Vagina (tissue), 2 donors: ENCODE results near the gene BMS1. TPM values are rescaled to one million over a fixed set of nuclear protein-coding genes. Genes with fewer than 3 reads are reported as not detected.
"Not testable (repeated sequence)": the region's sequence is repeated elsewhere in the genome, so short reads cannot be mapped to it uniquely, and the experiment has no call there.

Experiments
- DNase-seq, 2 donors: peaks; one replicate each; pipeline ENCODE4 v3.0.0-alpha.2; 2017; ENCODE audit errors: extremely low spot score in 2 of 2
- H3K27ac ChIP-seq: fragments of 200-600 bp; sonication (generic); one replicate; pipeline ENCODE4 v1.5.1; 2019
- H3K27me3 ChIP-seq: fragments of 200-600 bp; sonication (generic); one replicate; pipeline ENCODE4 v1.5.1; 2019
- H3K36me3 ChIP-seq, 2 donors: fragments of 200-600 bp; sonication (generic); one replicate each; pipeline ENCODE4 v1.5.1; 2017 to 2019
- H3K4me1 ChIP-seq: fragments of 200-600 bp; sonication (generic); one replicate; pipeline ENCODE4 v1.5.1; 2019
- H3K4me3 ChIP-seq, 2 donors: fragments of 200-600 bp; sonication (generic); 1 replicate in 1 of 2; 2 replicates in 1 of 2; pipeline ENCODE4 v1.5.1; 2016 to 2019
- H3K9me3 ChIP-seq: fragments of 200-600 bp; sonication (generic); one replicate; pipeline ENCODE4 v1.5.1; 2019
- POLR2A ChIP-seq, 2 donors: fragments of 450-650 bp; IDR thresholded peaks; one replicate each; pipeline ENCODE4 v1.6.1; 2017; ENCODE audit warnings: antibody characterized with exemption in 2 of 2, mild to moderate bottlenecking in 2 of 2, moderate library complexity in 2 of 2
- POLR2AphosphoS5 ChIP-seq, 2 donors: sonication (generic); formaldehyde crosslinking; IDR thresholded peaks; one replicate each; pipeline ENCODE4 v1.9.0; 2017; ENCODE audit warnings: antibody characterized with exemption in 2 of 2, mild to moderate bottlenecking in 2 of 2, low read depth in 1 of 2; ENCODE audit not compliant: insufficient read depth in 1 of 2
- intact Hi-C: fragments of 100-400 bp; cut with DNase I; formaldehyde crosslinking; loops from one replicate; pipeline ENCODE4 v1.15.1; 2023
- total RNA-seq: library from RNA; depleted of rRNA; stranded (reverse); fragments of >200 nt; gene quantifications from one replicate; pipeline ENCODE4 v1.2.3, GENCODE V29; 2016
- TF ChIP-seq, protein P1 (sequence below), 3 experiments: fragments of 450-650 bp in 2 of 3; fragments of 200-600 bp in 1 of 3; sonication (generic) in 1 of 3; IDR thresholded peaks; one replicate each; pipeline ENCODE4 v1.5.1; 2017 to 2019; ENCODE audit warnings: antibody characterized with exemption in 3 of 3, mild to moderate bottlenecking in 2 of 3, moderate library complexity in 2 of 3

The BMS1 gene
- total RNA-seq, 1 donor from 2014 or later: 12.0 TPM

GRCh38 chr10:42836771-42837468 lies 54.3 kb downstream of the BMS1 start:
- Histone ChIP-seq H3K27me3 (no peaks in the 10 kb centered on the region), H3K27ac (no peak overlapping the region), H3K36me3 (no peaks in the 10 kb centered on the region), H3K4me3 (peak overlapping the region; percentile 19 to 30), H3K4me1 (peaks cover 8% of the 10 kb centered on the region), H3K9me3 (no peaks in the 10 kb centered on the region)
- TF ChIP-seq POLR2AphosphoS5 (IDR thresholded peaks at IDR 0.05; ENCODE audit: insufficient read depth in 1 of 2, low read depth in 1 of 2) (no peak), POLR2A (IDR thresholded peaks at IDR 0.05) (no peak)
- TF ChIP-seq, protein P1, sequence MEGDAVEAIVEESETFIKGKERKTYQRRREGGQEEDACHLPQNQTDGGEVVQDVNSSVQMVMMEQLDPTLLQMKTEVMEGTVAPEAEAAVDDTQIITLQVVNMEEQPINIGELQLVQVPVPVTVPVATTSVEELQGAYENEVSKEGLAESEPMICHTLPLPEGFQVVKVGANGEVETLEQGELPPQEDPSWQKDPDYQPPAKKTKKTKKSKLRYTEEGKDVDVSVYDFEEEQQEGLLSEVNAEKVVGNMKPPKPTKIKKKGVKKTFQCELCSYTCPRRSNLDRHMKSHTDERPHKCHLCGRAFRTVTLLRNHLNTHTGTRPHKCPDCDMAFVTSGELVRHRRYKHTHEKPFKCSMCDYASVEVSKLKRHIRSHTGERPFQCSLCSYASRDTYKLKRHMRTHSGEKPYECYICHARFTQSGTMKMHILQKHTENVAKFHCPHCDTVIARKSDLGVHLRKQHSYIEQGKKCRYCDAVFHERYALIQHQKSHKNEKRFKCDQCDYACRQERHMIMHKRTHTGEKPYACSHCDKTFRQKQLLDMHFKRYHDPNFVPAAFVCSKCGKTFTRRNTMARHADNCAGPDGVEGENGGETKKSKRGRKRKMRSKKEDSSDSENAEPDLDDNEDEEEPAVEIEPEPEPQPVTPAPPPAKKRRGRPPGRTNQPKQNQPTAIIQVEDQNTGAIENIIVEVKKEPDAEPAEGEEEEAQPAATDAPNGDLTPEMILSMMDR (IDR thresholded peaks at IDR 0.05): no peak
- intact Hi-C loops: no loop called here
- DNase-seq: no peak

DNA sequence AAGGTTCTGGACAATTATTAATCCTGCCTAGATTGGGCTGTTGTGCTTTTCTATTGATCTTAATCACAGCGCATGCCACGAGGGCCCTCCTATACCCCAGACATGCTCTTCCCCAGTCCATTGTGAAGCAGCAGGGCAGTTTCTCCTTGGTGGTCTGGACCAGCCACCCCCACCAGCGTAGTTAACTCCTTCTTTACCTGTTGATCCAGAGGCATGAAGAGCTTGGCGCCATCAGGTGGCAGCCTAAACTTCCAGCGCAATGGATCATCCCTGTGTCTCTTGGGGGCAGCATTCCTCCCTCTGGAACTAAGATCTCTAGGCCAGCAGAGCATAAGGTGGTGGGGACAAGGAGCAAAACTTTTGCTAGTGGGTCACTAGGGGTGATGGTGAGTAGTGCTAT lies 62.2 kb downstream of the BMS1 start:
- H3K27me3 ChIP-seq, H3K27ac ChIP-seq, DNase-seq, H3K9me3 ChIP-seq, H3K36me3 ChIP-seq, intact Hi-C loops, H3K4me1 ChIP-seq, H3K4me3 ChIP-seq: not testable (repeated sequence)

DNA sequence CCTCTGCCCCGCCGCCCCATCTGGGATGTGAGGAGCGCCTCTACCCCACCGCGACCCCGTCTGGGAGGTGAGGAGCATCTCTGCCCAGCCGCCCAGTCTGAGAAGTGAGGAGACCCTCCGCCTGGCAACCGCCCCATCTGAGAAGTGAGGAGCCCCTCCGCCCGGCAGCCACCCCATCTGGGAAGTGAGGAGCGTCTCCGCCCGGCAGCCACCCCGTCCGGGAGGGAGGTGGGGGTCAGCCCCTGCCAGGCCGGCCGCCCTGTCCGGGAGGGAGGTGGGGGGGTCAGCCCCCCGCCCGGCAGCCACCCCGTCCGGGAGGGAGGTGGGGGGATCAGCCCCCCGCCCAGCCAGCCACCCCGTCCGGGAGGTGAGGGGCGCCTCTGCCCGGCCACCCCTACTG lies 64.7 kb downstream of the BMS1 start:
- H3K4me1 ChIP-seq, intact Hi-C loops, DNase-seq, H3K27ac ChIP-seq, H3K27me3 ChIP-seq, H3K36me3 ChIP-seq, H3K4me3 ChIP-seq, H3K9me3 ChIP-seq: not testable (repeated sequence)

DNA sequence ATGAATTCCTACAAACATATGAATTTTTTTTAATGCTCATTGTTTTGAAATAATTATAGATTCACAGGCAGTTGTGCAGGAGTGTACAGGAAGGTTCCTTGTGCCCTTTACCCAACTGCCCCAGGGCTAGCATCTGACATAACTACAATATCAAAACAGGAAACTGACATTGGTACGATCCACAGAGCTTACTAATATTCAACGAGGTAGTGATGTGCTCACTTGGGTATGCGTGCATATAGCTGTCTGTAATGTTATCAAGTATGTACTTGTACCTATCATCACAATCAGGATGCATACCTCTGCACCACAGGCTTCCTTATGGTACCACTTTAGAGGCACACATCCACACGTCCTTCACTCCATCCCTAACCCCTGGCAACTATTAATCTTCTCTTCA lies 68.3 kb downstream of the BMS1 start:
- intact Hi-C loops: no loop called here
- H3K9me3 ChIP-seq: no peaks in the 10 kb centered on the region
- no peak for TF ChIP-seq POLR2AphosphoS5 (IDR thresholded peaks at IDR 0.05; ENCODE audit: insufficient read depth in 1 of 2, low read depth in 1 of 2)
- TF ChIP-seq, protein P1 (IDR thresholded peaks at IDR 0.05): no peak
- TF ChIP-seq POLR2A (IDR thresholded peaks at IDR 0.05): no peak
- no peaks in the 10 kb centered on the region for H3K27me3 ChIP-seq
- H3K36me3 ChIP-seq: no peaks in the 10 kb centered on the region
- H3K4me3 ChIP-seq: no peak overlapping the region
- no peak overlapping the region for H3K27ac ChIP-seq
- peak in 1 of 2 donors; percentile 11 for DNase-seq
- no peaks in the 10 kb centered on the region for H3K4me1 ChIP-seq

DNA sequence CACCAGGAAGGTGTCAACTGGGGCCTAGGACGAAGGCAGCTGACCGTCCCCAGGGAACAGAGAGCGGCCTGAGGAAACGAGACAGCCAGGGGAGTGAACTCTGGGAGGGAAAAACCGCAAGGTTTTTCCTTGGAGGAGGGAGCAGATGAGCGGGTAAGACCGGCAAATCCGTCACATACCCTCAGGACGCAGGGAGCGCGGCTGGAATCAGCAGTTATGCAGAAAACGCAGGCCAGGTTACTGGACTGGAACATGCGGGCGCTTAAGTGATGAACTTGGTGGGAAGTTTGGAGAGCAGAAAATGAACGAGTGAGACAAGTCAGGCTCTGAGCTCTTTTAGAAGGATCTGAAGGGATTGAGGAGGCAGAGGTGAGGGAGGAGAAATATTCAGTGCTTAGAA lies 76.7 kb downstream of the BMS1 start:
- DNase-seq: no peak
- intact Hi-C loops: no loop called here
- no peak for TF ChIP-seq POLR2AphosphoS5 (IDR thresholded peaks at IDR 0.05; ENCODE audit: insufficient read depth in 1 of 2, low read depth in 1 of 2)
- no peak for TF ChIP-seq POLR2A (IDR thresholded peaks at IDR 0.05)
- TF ChIP-seq, protein P1 (IDR thresholded peaks at IDR 0.05): no peak
- H3K4me3 ChIP-seq: no peak overlapping the region
- H3K36me3 ChIP-seq: no peaks in the 10 kb centered on the region
- H3K27me3 ChIP-seq: no peaks in the 10 kb centered on the region
- no peaks in the 10 kb centered on the region for H3K4me1 ChIP-seq
- H3K27ac ChIP-seq: no peak overlapping the region
- H3K9me3 ChIP-seq: no peaks in the 10 kb centered on the region

DNA sequence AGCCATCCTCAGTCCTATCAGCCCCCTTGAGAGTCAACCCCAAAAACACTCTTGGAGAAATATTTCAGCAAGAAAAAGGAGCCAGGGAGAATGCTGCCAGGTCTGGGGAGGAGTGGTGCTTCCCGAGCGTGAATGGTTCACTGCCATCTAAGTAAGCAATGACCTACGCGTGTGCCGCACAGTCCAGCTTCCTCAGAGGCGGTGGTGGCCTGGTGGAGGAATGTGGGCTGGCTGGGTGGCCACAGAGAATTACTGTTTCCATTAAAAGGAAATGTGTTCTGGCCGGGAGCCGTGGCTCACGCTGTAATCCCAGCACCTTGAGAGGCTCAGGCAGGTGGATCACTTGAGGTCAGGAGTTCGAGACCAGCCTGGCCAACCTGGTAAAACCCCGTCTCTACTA lies 77.4 kb downstream of the BMS1 start:
- intact Hi-C loops, H3K27ac ChIP-seq, H3K4me3 ChIP-seq, H3K4me1 ChIP-seq, H3K36me3 ChIP-seq, H3K9me3 ChIP-seq, H3K27me3 ChIP-seq: not testable (repeated sequence)
- DNase-seq: peak in 1 of 2 donors; percentile 22

- H3K27me3 ChIP-seq, intact Hi-C loops, H3K9me3 ChIP-seq, H3K27ac ChIP-seq, H3K36me3 ChIP-seq, H3K4me3 ChIP-seq: not testable (repeated sequence)
- peaks cover 12% of the 10 kb centered on the region for H3K4me1 ChIP-seq
- DNase-seq: peak in 1 of 2 donors; percentile 8
Observed at GRCh38 chr10:42862801-42863200, 80.2 kb downstream of the BMS1 start.
